GM12874 (cell line): ENCODE data around the gene DENND1B.

Experiments used
- CTCF ChIP-seq: IDR thresholded peaks from 2 replicates; pipeline ENCODE4 v1.5.1; 2011; ENCODE audit warnings: low read depth, mild to moderate bottlenecking, control low read depth, low read length, moderate library complexity; ENCODE audit not compliant: insufficient read depth

Gene DENND1B

GRCh38 chr1:197637406-197637805 is 137.9 kb downstream of the DENND1B start:
- TF ChIP-seq CTCF = no peak

DNA sequence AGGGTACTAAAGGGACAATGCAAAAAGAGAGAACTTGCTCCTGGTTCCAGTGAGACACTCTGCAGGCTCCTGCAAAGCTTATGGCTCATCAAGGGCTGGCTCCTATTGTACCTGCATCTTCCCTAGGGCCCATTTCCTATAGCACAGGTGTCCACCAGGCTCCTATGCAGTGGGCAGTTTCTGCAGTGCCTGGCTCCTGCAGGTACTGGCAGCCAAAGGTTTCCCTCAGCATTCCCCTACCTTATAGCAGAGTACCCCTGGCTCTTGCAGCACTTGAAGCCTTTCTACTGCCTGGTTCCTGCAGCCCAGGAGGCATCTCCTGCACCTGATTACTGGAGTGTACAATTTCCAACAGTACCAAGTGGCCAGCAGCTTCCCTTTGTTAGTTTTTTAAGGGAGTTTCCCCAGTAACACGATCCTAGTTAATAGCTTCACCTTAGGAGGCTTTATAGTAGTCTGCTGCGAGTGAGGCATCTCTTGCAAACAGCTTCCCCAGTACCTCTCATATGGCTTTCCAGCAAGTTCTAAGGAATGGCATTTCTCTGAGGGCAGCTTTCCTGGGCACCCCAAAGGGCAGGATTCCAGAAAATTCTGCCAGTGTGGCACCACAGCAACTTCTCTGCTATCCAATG is 141.7 kb downstream of the DENND1B start:
- TF ChIP-seq CTCF = no peak

DNA sequence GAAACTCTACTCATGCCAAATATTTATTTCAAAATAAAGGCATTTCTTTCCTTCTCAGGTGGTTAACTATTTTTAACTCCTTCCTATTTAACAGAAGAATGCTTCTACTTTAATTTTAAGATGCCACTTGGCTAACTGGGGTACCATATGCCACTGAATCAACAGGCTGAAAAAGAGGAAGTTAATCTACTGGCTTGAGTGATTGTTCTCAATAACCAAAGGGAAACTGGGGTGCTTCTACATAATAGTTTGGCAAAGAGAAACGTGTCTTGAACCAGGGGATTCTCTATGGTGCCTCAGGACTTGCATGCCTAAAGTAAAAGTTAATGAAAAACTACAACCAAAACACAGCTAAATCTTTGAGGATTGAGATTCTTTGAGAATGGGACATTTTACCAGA is 142.6 kb downstream of the DENND1B start:
- TF ChIP-seq CTCF = no peak

DNA sequence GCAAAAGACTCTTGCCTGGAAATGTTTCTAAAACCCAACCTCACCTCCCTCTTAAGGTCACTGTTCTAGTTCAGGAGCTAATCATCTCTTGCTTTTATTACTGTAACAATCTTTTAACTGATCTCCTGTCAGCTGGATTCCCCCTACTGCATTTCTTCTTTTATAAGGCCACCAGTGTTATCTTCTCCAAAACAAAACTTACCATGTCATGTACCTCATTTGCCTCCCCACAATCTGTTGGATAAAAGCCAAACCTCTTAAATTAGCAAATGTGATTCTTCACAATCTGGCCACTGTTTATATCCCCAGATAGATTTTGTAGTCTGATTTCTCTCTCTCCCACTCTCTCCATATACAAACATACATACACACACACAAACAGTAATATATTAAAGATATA is 143.3 kb downstream of the DENND1B start:
- no peak for TF ChIP-seq CTCF

DNA sequence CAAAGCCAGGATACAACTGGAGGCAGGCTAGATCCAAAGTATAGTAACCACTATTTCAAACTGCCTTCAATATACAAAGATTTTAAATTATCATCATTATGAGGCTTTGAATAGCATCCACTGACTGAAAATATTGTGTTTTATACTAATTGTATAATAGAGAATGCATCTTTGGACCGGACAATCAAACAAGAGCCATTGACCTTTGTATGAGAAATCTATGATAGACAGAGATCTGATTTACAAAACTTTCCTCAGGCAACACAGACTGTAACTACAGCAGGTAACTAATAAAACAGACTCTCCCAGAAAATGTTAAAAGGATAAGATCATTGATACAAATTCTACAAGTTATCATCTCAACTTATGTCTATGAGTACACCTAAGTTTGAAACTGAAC is 152.9 kb downstream of the DENND1B start:
- no peak for TF ChIP-seq CTCF

GRCh38 chr1:197621761-197622160 is 153.5 kb downstream of the DENND1B start:
- no peak for TF ChIP-seq CTCF

DNA sequence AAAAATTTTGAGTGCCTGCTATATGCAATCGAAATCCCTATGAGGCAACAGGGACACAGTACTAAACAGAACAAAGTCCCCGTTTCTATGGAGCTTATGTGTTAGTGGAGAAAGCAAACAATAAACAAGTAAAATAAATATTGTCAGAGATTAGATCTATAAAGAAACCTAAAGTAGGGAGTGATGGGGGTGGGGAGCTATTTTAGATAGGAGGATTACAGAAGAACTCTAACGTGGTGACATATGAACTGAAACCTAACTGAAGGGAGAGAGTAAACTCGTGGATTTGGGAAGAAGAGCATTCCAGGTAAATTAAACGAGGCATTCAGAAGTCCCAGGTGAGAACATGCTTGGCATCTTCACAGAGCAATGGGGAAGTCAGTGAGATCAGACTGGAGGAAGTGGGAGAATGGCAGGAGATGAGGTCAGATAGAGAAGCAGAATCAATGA is 154.5 kb downstream of the DENND1B start:
- no peak for TF ChIP-seq CTCF
